Measurements from ENCODE around the gene METTL9. TPM values are rescaled to one million over a fixed set of nuclear protein-coding genes. Genes with fewer than 3 reads are reported as not detected.
"Not testable (repeated sequence)": the region's sequence is repeated elsewhere in the genome, so short reads cannot be mapped to it uniquely, and the experiment has no call there.

METTL9 gene
- total RNA-seq, 1 experiment from 2014 or later, result 67.6 TPM

DNA sequence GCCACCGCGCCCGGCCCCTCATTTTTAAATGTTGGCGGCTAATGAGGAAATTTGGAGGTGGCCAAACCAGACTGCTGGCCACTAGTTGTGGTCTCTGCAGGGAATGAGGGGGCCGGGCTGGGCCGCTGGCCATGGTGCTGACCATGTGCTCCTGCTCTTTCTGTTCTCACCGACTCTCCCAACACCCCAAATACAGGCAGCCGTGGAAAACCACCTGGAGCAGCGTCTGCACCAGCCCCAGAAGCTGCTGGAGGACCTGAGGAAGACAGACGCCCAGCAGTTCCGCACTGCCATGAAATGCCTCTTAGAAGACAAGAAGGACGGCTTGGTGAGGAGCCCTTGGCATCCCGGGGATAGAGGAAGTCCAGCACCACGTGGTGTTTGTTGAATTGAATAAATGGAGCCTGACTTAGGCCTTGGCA, 85.7 kb downstream of the METTL9 start:
- intact Hi-C loops (cut with micrococcal nuclease), result no loop called here
- POLR2A ChIA-PET, result no interaction called here
- Mint-ChIP-seq H3K9me3 (ENCODE audit: unreplicated experiment) (no peaks in the 10 kb centered on the region), H3K27ac (ENCODE audit: low read depth, unreplicated experiment) (no peak overlapping the region), H3K4me1 (ENCODE audit: insufficient read depth, unreplicated experiment) (no peaks in the 10 kb centered on the region), H3K36me3 (ENCODE audit: insufficient read depth, unreplicated experiment) (peaks cover 4% of the 10 kb centered on the region), H3K4me3 (ENCODE audit: unreplicated experiment) (no peak overlapping the region), H3K27me3 (ENCODE audit: insufficient read depth, unreplicated experiment) (peaks cover 19% of the 10 kb centered on the region)
- CTCF ChIA-PET, result interaction anchor here (0.7 to 2.1 kb wide), 4 partner anchors 10 to 387 kb away, joined by 3 to 8 read pairs (median 4); no protein-coding TSS in a partner anchor
- no peak for DNase-seq (ENCODE audit: unreplicated experiment)
- TF ChIP-seq, protein P1, sequence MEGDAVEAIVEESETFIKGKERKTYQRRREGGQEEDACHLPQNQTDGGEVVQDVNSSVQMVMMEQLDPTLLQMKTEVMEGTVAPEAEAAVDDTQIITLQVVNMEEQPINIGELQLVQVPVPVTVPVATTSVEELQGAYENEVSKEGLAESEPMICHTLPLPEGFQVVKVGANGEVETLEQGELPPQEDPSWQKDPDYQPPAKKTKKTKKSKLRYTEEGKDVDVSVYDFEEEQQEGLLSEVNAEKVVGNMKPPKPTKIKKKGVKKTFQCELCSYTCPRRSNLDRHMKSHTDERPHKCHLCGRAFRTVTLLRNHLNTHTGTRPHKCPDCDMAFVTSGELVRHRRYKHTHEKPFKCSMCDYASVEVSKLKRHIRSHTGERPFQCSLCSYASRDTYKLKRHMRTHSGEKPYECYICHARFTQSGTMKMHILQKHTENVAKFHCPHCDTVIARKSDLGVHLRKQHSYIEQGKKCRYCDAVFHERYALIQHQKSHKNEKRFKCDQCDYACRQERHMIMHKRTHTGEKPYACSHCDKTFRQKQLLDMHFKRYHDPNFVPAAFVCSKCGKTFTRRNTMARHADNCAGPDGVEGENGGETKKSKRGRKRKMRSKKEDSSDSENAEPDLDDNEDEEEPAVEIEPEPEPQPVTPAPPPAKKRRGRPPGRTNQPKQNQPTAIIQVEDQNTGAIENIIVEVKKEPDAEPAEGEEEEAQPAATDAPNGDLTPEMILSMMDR (IDR thresholded peaks at IDR 0.05; ENCODE audit: unreplicated experiment), result no peak
- no TSS peak for BruUV-seq (replicated peaks)

DNA sequence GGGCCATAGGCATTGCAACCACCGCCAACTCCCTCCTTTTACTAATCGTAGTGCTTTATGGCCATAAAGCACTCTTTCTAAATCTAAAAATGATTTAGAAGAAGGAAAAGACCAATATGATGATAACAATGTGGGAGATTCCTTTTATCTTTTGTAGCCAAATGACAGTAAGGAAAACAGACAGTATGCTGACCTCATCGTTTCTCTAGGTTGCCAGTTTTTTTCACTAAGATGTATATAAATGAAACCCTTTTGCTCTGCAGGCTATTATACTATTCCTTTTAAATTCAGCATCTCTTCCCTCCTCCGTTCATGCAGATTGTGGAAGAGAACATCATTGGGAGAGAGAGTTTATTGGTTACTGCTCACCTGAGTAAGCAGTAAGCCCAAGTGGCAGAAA, 89.7 kb downstream of the METTL9 start:
- no peak for DNase-seq (ENCODE audit: unreplicated experiment)
- ChIA-PET POLR2A (no interaction called here), CTCF (no interaction called here)
- H3K4me3 Mint-ChIP-seq (ENCODE audit: unreplicated experiment), result no peak overlapping the region
- H3K9me3 Mint-ChIP-seq (ENCODE audit: unreplicated experiment), result no peaks in the 10 kb centered on the region
- H3K27ac Mint-ChIP-seq (ENCODE audit: low read depth, unreplicated experiment), result no peak overlapping the region
- BruUV-seq (replicated peaks), result no TSS peak
- intact Hi-C loops (cut with micrococcal nuclease), result no loop called here
- TF ChIP-seq, protein P1 (IDR thresholded peaks at IDR 0.05; ENCODE audit: unreplicated experiment), result no peak
- no peaks in the 10 kb centered on the region for H3K36me3 Mint-ChIP-seq (ENCODE audit: insufficient read depth, unreplicated experiment)
- no peaks in the 10 kb centered on the region for H3K4me1 Mint-ChIP-seq (ENCODE audit: insufficient read depth, unreplicated experiment)
- no peaks in the 10 kb centered on the region for H3K27me3 Mint-ChIP-seq (ENCODE audit: insufficient read depth, unreplicated experiment)

DNA sequence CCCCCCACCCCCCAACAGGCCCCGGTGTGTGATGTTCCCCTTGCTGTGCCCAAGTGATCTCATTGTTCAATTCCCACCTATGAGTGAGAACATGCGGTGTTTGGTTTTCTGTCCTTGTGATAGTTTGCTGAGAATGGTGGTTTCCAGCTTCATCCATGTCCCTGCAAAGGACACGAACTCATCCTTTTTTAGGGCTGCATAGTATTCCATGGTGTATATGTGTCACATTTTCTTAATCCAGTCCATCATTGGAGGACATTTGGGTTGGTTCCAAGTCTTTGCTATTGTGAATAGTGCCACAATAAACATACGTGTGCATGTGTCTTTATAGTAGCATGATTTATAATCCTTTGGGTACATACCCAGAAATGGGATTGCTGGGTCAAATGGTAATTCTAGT, 91.6 kb downstream of the METTL9 start:
- intact Hi-C loops (cut with micrococcal nuclease); H3K36me3 Mint-ChIP-seq (ENCODE audit: insufficient read depth, unreplicated experiment); H3K9me3 Mint-ChIP-seq (ENCODE audit: unreplicated experiment); H3K4me3 Mint-ChIP-seq (ENCODE audit: unreplicated experiment); H3K27me3 Mint-ChIP-seq (ENCODE audit: insufficient read depth, unreplicated experiment); CTCF ChIA-PET; BruUV-seq (replicated peaks); DNase-seq (ENCODE audit: unreplicated experiment); H3K4me1 Mint-ChIP-seq (ENCODE audit: insufficient read depth, unreplicated experiment); H3K27ac Mint-ChIP-seq (ENCODE audit: low read depth, unreplicated experiment); POLR2A ChIA-PET: not testable (repeated sequence)

DNA sequence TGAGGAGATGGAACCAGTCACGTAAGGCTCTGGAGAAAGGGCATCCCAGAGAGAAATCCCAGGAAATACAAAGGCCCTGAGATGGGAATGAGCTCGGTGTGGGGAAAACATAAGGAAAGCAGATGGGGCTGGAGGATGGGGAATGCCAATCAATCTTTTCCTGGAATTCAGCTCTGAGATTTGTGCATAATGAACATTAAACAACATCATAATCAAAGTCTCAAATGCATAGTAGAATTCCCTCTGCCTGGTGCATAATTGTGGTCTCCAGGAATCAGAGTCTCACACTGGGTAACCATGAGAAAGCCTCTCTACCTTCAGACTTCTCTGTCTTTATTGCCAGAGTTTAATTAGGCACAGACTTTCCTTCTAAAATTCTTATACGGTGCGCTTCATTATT, 95.2 kb downstream of the METTL9 start:
- H3K36me3 Mint-ChIP-seq (ENCODE audit: insufficient read depth, unreplicated experiment), result no peaks in the 10 kb centered on the region
- H3K9me3 Mint-ChIP-seq (ENCODE audit: unreplicated experiment), result no peaks in the 10 kb centered on the region
- no peak for DNase-seq (ENCODE audit: unreplicated experiment)
- TF ChIP-seq, protein P1 (IDR thresholded peaks at IDR 0.05; ENCODE audit: unreplicated experiment), result no peak
- intact Hi-C loops (cut with micrococcal nuclease), result no loop called here
- H3K27me3 Mint-ChIP-seq (ENCODE audit: insufficient read depth, unreplicated experiment), result peaks cover 11% of the 10 kb centered on the region
- CTCF ChIA-PET, result interaction anchor here (0.8 to 6.6 kb wide), 6 partner anchors 10 to 47 kb away, joined by 3 to 47 read pairs (median 8); no protein-coding TSS in a partner anchor
- no peaks in the 10 kb centered on the region for H3K4me1 Mint-ChIP-seq (ENCODE audit: insufficient read depth, unreplicated experiment)
- BruUV-seq (replicated peaks), result no TSS peak
- no peak overlapping the region for H3K4me3 Mint-ChIP-seq (ENCODE audit: unreplicated experiment)
- no peak overlapping the region for H3K27ac Mint-ChIP-seq (ENCODE audit: low read depth, unreplicated experiment)
- POLR2A ChIA-PET, result no interaction called here

DNA sequence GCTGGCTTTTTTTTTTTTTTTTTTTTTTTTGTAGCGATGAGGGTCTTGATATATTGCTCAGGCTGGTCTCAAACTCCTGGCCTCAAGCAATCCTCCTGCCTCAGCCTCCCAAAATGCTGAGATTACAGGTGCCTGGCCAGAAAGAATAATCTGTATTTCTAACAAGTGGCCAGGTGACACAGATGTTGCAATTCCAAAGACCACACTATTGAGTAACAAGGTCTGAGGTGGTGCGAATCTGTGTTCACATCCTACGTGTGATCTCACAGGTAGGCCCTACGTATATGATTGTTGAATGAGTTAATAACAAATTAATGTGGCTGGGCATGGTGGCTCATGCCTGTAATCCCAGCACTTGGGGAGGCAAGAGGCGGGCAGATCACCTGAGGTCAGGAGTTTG, 97.7 kb downstream of the METTL9 start:
- no TSS peak for BruUV-seq (replicated peaks)
- DNase-seq (ENCODE audit: unreplicated experiment), result peak; percentile 19
- TF ChIP-seq, protein P1 (IDR thresholded peaks at IDR 0.05; ENCODE audit: unreplicated experiment), result no peak
- no peaks in the 10 kb centered on the region for H3K36me3 Mint-ChIP-seq (ENCODE audit: insufficient read depth, unreplicated experiment)
- ChIA-PET POLR2A (interaction anchor here (0.6 kb wide), 1 partner anchor 107 kb away, joined by 4 read pairs; no protein-coding TSS in a partner anchor), CTCF (interaction anchor here (1.3 to 6.6 kb wide), 3 partner anchors 9 to 40 kb away, joined by 4 to 47 read pairs (median 14); no protein-coding TSS in a partner anchor)
- peaks cover 11% of the 10 kb centered on the region for H3K27me3 Mint-ChIP-seq (ENCODE audit: insufficient read depth, unreplicated experiment)
- H3K27ac Mint-ChIP-seq (ENCODE audit: low read depth, unreplicated experiment), result no peak overlapping the region
- H3K9me3 Mint-ChIP-seq (ENCODE audit: unreplicated experiment), result no peaks in the 10 kb centered on the region
- no peaks in the 10 kb centered on the region for H3K4me1 Mint-ChIP-seq (ENCODE audit: insufficient read depth, unreplicated experiment)
- H3K4me3 Mint-ChIP-seq (ENCODE audit: unreplicated experiment), result no peak overlapping the region
- intact Hi-C loops (cut with micrococcal nuclease), result no loop called here

Measured in MCF 10A (cell line).